Brain microvascular endothelial cell (primary cell): ENCODE data around the gene FNDC3B.
A peak's percentile ranks its signal among the peaks of the same experiment; 100 is the strongest.

Experiments
- DNase-seq: peaks from one replicate; pipeline ENCODE4 v3.0.0-alpha.2; 2020
- H3K27ac ChIP-seq: fragments of 250-450 bp; sonication (Bioruptor Pico); 2 replicates; pipeline ENCODE4 v1.5.1; 2020; ENCODE audit warnings: mild to moderate bottlenecking, moderate library complexity
- H3K27me3 ChIP-seq: fragments of 250-450 bp; sonication (Bioruptor Pico); replicated peaks from 2 replicates; pipeline ENCODE4 v1.5.1; 2020; ENCODE audit warnings: mild to moderate bottlenecking
- H3K36me3 ChIP-seq: fragments of 250-450 bp; sonication (Bioruptor Pico); replicated peaks from 2 replicates; pipeline ENCODE4 v1.5.1; 2020; ENCODE audit warnings: mild to moderate bottlenecking
- H3K4me3 ChIP-seq: 2 replicates; pipeline ENCODE4 v1.5.1; 2011; ENCODE audit warnings: low read depth, mild to moderate bottlenecking, control low read depth, low read length, moderate library complexity
- in situ Hi-C: cut with HindIII; loops from 2 replicates; pipeline ENCODE4 v1.10.0; 2017; ENCODE audit warnings: low sequenced_read_pairs, low pct_ligation_motif_present
- TF ChIP-seq, protein P1 (sequence below): IDR thresholded peaks from 2 replicates; pipeline ENCODE4 v1.5.1; 2011; ENCODE audit warnings: low read depth, mild to moderate bottlenecking, moderate library complexity, low read length, control low read depth, inconsistent platforms; ENCODE audit errors: missing control alignments

FNDC3B gene

DNA sequence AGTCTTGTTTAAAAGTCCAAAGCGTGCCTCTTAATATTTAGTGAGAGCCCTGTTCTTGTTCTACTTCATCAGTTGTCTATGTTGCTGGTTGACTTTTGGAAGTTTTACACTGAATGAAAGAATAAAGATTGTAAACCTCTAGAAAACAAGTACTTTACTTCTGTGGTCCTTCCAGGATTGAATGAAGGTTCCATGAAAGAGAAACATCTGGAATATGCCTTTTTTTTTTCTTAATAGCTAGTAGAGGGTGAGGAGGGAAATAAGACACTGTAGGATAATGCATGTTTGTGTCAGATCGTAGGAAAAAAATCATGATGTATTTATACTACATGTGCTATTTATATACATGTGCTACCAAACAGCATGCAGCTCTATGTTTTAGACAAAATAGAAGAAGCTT lies 205.9 kb downstream of the FNDC3B start:
- TF ChIP-seq, protein P1, sequence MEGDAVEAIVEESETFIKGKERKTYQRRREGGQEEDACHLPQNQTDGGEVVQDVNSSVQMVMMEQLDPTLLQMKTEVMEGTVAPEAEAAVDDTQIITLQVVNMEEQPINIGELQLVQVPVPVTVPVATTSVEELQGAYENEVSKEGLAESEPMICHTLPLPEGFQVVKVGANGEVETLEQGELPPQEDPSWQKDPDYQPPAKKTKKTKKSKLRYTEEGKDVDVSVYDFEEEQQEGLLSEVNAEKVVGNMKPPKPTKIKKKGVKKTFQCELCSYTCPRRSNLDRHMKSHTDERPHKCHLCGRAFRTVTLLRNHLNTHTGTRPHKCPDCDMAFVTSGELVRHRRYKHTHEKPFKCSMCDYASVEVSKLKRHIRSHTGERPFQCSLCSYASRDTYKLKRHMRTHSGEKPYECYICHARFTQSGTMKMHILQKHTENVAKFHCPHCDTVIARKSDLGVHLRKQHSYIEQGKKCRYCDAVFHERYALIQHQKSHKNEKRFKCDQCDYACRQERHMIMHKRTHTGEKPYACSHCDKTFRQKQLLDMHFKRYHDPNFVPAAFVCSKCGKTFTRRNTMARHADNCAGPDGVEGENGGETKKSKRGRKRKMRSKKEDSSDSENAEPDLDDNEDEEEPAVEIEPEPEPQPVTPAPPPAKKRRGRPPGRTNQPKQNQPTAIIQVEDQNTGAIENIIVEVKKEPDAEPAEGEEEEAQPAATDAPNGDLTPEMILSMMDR, result no peak
- H3K27ac ChIP-seq, result no peak overlapping the region
- no peaks in the 10 kb centered on the region for H3K27me3 ChIP-seq
- no peak overlapping the region for H3K4me3 ChIP-seq
- peaks cover 36% of the 10 kb centered on the region for H3K36me3 ChIP-seq
- in situ Hi-C loops, result no loop called here
- no peak for DNase-seq

DNA sequence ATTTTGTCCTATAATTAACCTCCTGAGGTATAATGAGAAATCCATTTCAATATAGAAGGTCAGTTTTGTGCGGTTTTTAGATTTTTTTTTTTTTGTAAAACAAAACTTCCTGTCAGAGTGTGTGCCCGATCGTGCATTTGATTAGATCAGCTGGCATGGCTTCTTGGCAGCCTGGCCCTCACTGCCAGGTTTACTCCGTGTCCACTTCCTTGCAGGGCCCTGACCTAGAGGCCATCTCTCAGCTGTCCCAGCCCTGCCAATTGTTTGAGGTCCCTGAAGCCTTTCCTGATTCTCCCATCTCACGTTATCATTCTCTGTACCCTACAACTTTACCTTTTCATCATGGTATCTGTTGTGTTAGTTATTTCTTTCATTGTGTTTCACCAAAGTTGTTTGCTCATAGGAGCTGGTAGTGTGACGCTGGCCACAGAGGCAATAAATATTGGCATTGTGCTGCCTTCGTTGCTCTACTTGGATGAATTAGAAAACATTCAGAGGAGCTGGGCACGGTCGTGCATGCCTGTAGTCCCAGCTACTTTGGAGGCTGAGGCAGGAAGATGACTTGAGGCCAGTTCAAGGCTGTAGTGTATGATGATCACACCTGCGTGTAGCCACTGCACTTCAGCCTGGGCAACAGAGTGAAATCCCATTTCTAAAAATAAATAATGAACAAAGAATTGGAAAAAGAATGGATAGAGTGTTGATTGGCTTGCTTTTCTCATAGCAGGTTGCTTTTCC lies 206.9 kb downstream of the FNDC3B start:
- Histone ChIP-seq H3K4me3 (no peak overlapping the region), H3K27ac (no peak overlapping the region), H3K36me3 (peaks cover 35% of the 10 kb centered on the region), H3K27me3 (no peaks in the 10 kb centered on the region)
- in situ Hi-C loops, result no loop called here
- no peak for DNase-seq
- TF ChIP-seq, protein P1, result no peak

DNA sequence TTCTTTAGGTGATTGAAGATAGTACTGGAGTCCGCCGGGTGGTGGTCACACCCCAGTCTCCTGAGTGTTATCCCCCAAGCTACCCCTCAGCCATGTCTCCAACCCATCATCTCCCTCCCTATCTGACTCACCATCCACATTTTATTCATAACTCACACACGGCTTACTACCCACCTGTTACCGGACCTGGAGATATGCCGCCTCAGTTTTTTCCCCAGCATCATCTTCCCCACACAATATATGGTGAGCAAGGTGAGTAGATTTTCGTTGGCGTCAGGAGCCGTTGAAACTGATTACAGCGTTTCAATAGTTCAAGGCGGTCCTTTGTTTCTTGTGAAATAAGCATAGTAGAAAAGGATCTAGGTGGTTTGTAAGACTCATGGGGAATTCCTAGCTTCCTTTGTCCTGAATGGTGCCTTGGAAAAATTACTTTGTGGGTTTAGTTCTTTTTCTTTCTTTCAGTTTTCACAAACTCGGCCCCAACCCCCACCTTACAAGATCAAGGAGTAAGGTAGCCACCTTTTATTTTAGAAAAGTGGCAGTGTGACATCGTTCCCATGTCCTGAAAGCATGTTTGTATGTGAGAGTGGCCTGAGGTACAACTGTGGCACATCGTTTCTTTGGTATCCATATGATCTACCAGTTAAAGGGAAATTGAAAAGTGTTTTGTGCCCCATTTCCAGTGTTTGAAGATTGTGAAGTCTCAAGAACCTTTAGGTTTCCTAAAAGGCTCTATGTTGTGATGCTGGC lies 208.3 kb downstream of the FNDC3B start:
- peaks cover 31% of the 10 kb centered on the region for H3K36me3 ChIP-seq
- TF ChIP-seq, protein P1, result no peak
- no peak for DNase-seq
- H3K4me3 ChIP-seq, result no peak overlapping the region
- in situ Hi-C loops, result no loop called here
- no peak overlapping the region for H3K27ac ChIP-seq
- no peaks in the 10 kb centered on the region for H3K27me3 ChIP-seq

DNA sequence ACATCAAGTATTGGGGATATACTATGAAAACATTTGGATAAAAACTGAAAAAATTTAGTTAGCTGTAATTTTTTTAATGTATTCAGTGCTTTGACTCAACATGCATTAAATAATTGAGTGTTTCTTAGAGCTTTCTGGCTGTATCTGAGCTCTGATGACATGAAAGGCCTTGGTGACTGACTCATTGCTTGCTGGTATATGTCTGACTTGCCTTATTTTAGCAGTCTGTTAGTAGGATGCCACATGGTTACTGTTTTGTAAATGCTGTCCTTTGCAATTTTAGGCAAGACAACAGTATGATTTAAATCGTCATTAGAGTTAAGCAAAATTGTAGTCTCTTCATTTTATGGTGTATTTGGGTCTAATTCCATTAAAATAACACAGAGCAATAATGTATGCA lies 209.7 kb downstream of the FNDC3B start:
- peaks cover 27% of the 10 kb centered on the region for H3K36me3 ChIP-seq
- TF ChIP-seq, protein P1, result no peak
- in situ Hi-C loops, result no loop called here

DNA sequence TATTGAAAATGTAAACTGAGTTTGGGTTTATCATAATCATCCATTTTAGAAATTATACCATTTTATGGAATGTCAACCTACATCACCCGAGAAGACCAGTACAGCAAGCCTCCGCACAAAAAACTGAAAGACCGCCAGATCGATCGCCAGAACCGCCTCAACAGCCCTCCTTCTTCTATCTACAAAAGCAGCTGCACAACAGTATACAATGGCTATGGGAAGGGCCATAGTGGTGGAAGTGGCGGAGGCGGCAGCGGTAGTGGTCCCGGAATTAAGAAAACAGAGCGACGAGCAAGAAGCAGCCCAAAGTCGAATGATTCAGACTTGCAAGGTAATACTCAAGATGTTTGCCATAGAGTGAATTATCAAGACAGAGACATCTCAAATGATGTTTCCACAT lies 211.8 kb downstream of the FNDC3B start:
- no peak overlapping the region for H3K27ac ChIP-seq
- H3K27me3 ChIP-seq, result no peaks in the 10 kb centered on the region
- in situ Hi-C loops, result no loop called here
- H3K36me3 ChIP-seq, result peaks cover 40% of the 10 kb centered on the region
- TF ChIP-seq, protein P1, result no peak
- DNase-seq, result no peak
- no peak overlapping the region for H3K4me3 ChIP-seq

More for the DNA sequence above, 209.7 kb downstream of the FNDC3B start:
- Histone ChIP-seq H3K27me3 (no peaks in the 10 kb centered on the region), H3K4me3 (no peak overlapping the region), H3K27ac (peak overlapping the region; percentile 12)
- peak; percentile 56 for DNase-seq
